Breast epithelium (tissue), 4 donors: ENCODE data around the gene GNAQ. TPM values are rescaled to one million over a fixed set of nuclear protein-coding genes. Genes with fewer than 3 reads are reported as not detected.

Source experiments
- DNase-seq, 2 donors: peaks; one replicate each; pipeline ENCODE4 v3.0.0-alpha.2; 2019; ENCODE audit warnings: low spot score in 2 of 2
- H3K27ac ChIP-seq, 2 donors: fragments of 200-600 bp; sonication (generic) in 1 of 2; one replicate each; pipeline ENCODE4 v1.5.1; 2016 to 2019; ENCODE audit warnings: mild to moderate bottlenecking in 1 of 2
- H3K27me3 ChIP-seq, 2 donors: fragments of 200-600 bp; sonication (generic) in 1 of 2; one replicate each; pipeline versions ENCODE4 v1.5.1 to v1.6.0; 2017 to 2019; ENCODE audit warnings: control low read depth in 1 of 2, mild to moderate bottlenecking in 1 of 2
- H3K36me3 ChIP-seq: fragments of 200-600 bp; one replicate; pipeline ENCODE4 v1.5.1; 2019
- H3K4me1 ChIP-seq, 2 donors: fragments of 200-600 bp; sonication (generic); one replicate each; pipeline ENCODE4 v1.5.1; 2016 to 2019; ENCODE audit warnings: control low read depth in 1 of 2
- H3K4me3 ChIP-seq, 3 donors: fragments of 200-600 bp; sonication (generic); 1 replicate in 2 of 3; 2 replicates in 1 of 3; pipeline ENCODE4 v1.5.1; 2016 to 2019; ENCODE audit warnings: mild to moderate bottlenecking in 3 of 3, moderate library complexity in 2 of 3
- H3K9me3 ChIP-seq, 2 donors: fragments of 200-600 bp; sonication (generic) in 1 of 2; one replicate each; pipeline ENCODE4 v1.5.1; 2016 to 2019; ENCODE audit warnings: control low read depth in 1 of 2
- CTCF ChIP-seq, 3 donors: fragments of 450-650 bp; IDR thresholded peaks; one replicate each; pipeline ENCODE4 v1.5.1; 2016 to 2017; ENCODE audit warnings: antibody characterized with exemption in 3 of 3, mild to moderate bottlenecking in 3 of 3, moderate library complexity in 3 of 3
- POLR2A ChIP-seq: fragments of 450-650 bp; IDR thresholded peaks from one replicate; pipeline ENCODE4 v1.6.1; 2016; ENCODE audit warnings: antibody characterized with exemption, mild to moderate bottlenecking, moderate library complexity
- POLR2AphosphoS5 ChIP-seq, 3 donors: sonication (generic); formaldehyde crosslinking; IDR thresholded peaks; one replicate each; pipeline ENCODE4 v1.6.1; 2017; ENCODE audit warnings: antibody characterized with exemption in 3 of 3
- intact Hi-C: fragments of 100-400 bp; cut with DNase I; formaldehyde crosslinking; loops from one replicate; pipeline ENCODE4 v1.15.1; 2023; ENCODE audit warnings: low total_unique reads
- total RNA-seq, 3 donors: library from RNA; depleted of rRNA; stranded (reverse); fragments of >200 nt; gene quantifications; one replicate each; pipeline ENCODE4 v1.1.0, GENCODE V29; 2016

GNAQ gene
- total RNA-seq, 3 donors from 2014 or later = 39.0 to 49.3 (median 47.2) TPM

- DNase-seq = no peak
- Histone ChIP-seq H3K36me3 (no peaks in the 10 kb centered on the region), H3K4me1 (no peaks in the 10 kb centered on the region), H3K9me3 (no peaks in the 10 kb centered on the region), H3K27ac (no peak overlapping the region), H3K27me3 (no peaks in the 10 kb centered on the region), H3K4me3 (no peak overlapping the region)
- TF ChIP-seq CTCF (IDR thresholded peaks at IDR 0.05) (peak in 2 of 3 donors; percentile 40 to 49), POLR2A (no peak)
- intact Hi-C loops = no loop called here
Observed at GRCh38 chr9:77751341-77752091, 280.1 kb downstream of the GNAQ start.

GRCh38 chr9:77750981-77751340 lies 280.6 kb downstream of the GNAQ start:
- TF ChIP-seq CTCF (IDR thresholded peaks at IDR 0.05) (no peak), POLR2AphosphoS5 (IDR thresholded peaks at IDR 0.05) (no peak), POLR2A (no peak)
- intact Hi-C loops = no loop called here
- Histone ChIP-seq H3K4me3 (no peak overlapping the region), H3K36me3 (no peaks in the 10 kb centered on the region), H3K27me3 (no peaks in the 10 kb centered on the region), H3K9me3 (no peaks in the 10 kb centered on the region), H3K4me1 (no peaks in the 10 kb centered on the region), H3K27ac (no peak overlapping the region)
- no peak for DNase-seq

- no peak for TF ChIP-seq POLR2AphosphoS5 (IDR thresholded peaks at IDR 0.05)
- TF ChIP-seq POLR2A = no peak
- TF ChIP-seq CTCF (IDR thresholded peaks at IDR 0.05) = no peak
- H3K36me3 ChIP-seq = no peaks in the 10 kb centered on the region
- H3K4me3 ChIP-seq = no peak overlapping the region
- no peak for DNase-seq
- intact Hi-C loops = no loop called here
- H3K4me1 ChIP-seq = no peaks in the 10 kb centered on the region
- no peak overlapping the region for H3K27ac ChIP-seq
- no peaks in the 10 kb centered on the region for H3K27me3 ChIP-seq
- no peaks in the 10 kb centered on the region for H3K9me3 ChIP-seq
Observed at GRCh38 chr9:77750284-77750683, 281.3 kb downstream of the GNAQ start.

- DNase-seq = no peak
- Histone ChIP-seq H3K4me1 (no peaks in the 10 kb centered on the region), H3K9me3 (no peaks in the 10 kb centered on the region), H3K4me3 (no peak overlapping the region), H3K27me3 (no peaks in the 10 kb centered on the region), H3K27ac (no peak overlapping the region), H3K36me3 (no peaks in the 10 kb centered on the region)
- TF ChIP-seq CTCF (IDR thresholded peaks at IDR 0.05) = no peak
- TF ChIP-seq POLR2AphosphoS5 (IDR thresholded peaks at IDR 0.05) = no peak
- no peak for TF ChIP-seq POLR2A
- intact Hi-C loops = no loop called here
Observed at GRCh38 chr9:77748214-77748772, 283.3 kb downstream of the GNAQ start.

GRCh38 chr9:77747163-77747562 lies 284.4 kb downstream of the GNAQ start:
- intact Hi-C loops = no loop called here

More at GRCh38 chr9:77747163-77747562, 284.4 kb downstream of the GNAQ start:
- no peak for DNase-seq
- Histone ChIP-seq H3K36me3 (no peaks in the 10 kb centered on the region), H3K27me3 (no peaks in the 10 kb centered on the region), H3K4me3 (no peak overlapping the region), H3K9me3 (no peaks in the 10 kb centered on the region), H3K4me1 (no peaks in the 10 kb centered on the region), H3K27ac (no peak overlapping the region)
- TF ChIP-seq POLR2A (no peak), CTCF (IDR thresholded peaks at IDR 0.05) (no peak), POLR2AphosphoS5 (IDR thresholded peaks at IDR 0.05) (no peak)
